ENCODE measurements around the gene LSM12. TPM values are rescaled to one million over a fixed set of nuclear protein-coding genes. Genes with fewer than 3 reads are reported as not detected.

The LSM12 gene
- total and polyA plus RNA-seq, 2 of the 8 experiments (the other 6 are each of a cell fraction or from before 2014, with no cell fraction given) = 69.8 to 142 TPM

GRCh38 chr17:43992641-43993040, 73.8 kb downstream of the LSM12 start:
- Histone ChIP-seq H3K56ac (replicated peaks; ENCODE audit: insufficient read length, low read depth, low read length) (no peak overlapping the region), H3K4ac (replicated peaks; ENCODE audit: insufficient read length, low read depth, low read length) (no peak overlapping the region), H2BK120ac (replicated peaks; ENCODE audit: low read depth, low read length) (no peak overlapping the region), H4K20me1 (replicated peaks in 1 of 2; ENCODE audit: control insufficient read depth in 1 of 2, insufficient read depth in 2 of 2, low read length in 2 of 2) (no peaks in the 10 kb centered on the region), H4K91ac (replicated peaks; ENCODE audit: insufficient read length, low read length) (no peak overlapping the region), H3K79me2 (ENCODE audit: control insufficient read depth in 1 of 2, insufficient read depth in 2 of 2, low read length in 2 of 2) (no peaks in the 10 kb centered on the region), H2BK15ac (ENCODE audit: low read length) (no peak overlapping the region), H3K27me3 (replicated peaks in 1 of 4; ENCODE audit: control insufficient read depth in 3 of 4, extremely low read depth in 1 of 4, insufficient read depth in 3 of 4, low read length in 3 of 4) (peaks cover 0 to 9% (median 4%) of the 10 kb centered on the region in 4 experiments; a peak in 5 of 7 replicates), H3K79me1 (ENCODE audit: low read depth, low read length) (no peaks in the 10 kb centered on the region), H3K23ac (ENCODE audit: insufficient read length) (no peak overlapping the region), H3K27ac (ENCODE audit: low read depth, low read length) (no peak overlapping the region), H3K18ac (ENCODE audit: extremely low read depth, low read length) (no peak overlapping the region), H4K5ac (ENCODE audit: insufficient read length, low read depth, low read length) (no peak overlapping the region), H2BK12ac (ENCODE audit: low read depth, low read length) (no peak overlapping the region), H2BK5ac (ENCODE audit: low read depth, low read length) (no peak overlapping the region), H3K9me3 (ENCODE audit: insufficient read depth in 2 of 2, low read depth in 1 of 2, low read length in 1 of 2) (no peaks in the 10 kb centered on the region), H2BK20ac (ENCODE audit: low read length) (no peak overlapping the region), H2AFZ (ENCODE audit: low read length) (no peak overlapping the region), H4K8ac (ENCODE audit: extremely low read depth, insufficient read depth, low read length) (no peak overlapping the region), H2AK5ac (ENCODE audit: low read depth, low read length) (no peak overlapping the region), H3K4me1 (replicated peaks in 1 of 4; ENCODE audit: control insufficient read depth in 3 of 4, insufficient read depth in 4 of 4, low read length in 3 of 4) (peaks cover 0 to 2% (median 0%) of the 10 kb centered on the region in 4 experiments; a peak in 2 of 7 replicates), H3K36me3 (ENCODE audit: control insufficient read depth in 2 of 4, insufficient read depth in 4 of 4, low read length in 3 of 4) (no peaks in the 10 kb centered on the region), H3K4me3 (ENCODE audit: extremely low read depth in 1 of 4, insufficient read depth in 2 of 4, low read depth in 3 of 4, low read length in 4 of 4) (no peak overlapping the region), H3K9ac (replicated peaks in 1 of 4; ENCODE audit: extremely low read depth in 1 of 4, low read depth in 3 of 4, low read length in 3 of 4) (no peak overlapping the region), H3K23me2 (ENCODE audit: low read depth, low read length) (no peaks in the 10 kb centered on the region; the same call in 1 of the 2 replicates), H3K14ac (ENCODE audit: insufficient read length) (no peak overlapping the region), H3K4me2 (ENCODE audit: insufficient read depth in 1 of 2, low read depth in 2 of 2, low read length in 2 of 2) (no peak overlapping the region)
- CTCF ChIA-PET (ENCODE audit: partially characterized antibody) = interaction anchor here (0.7 to 22.7 kb wide), 8 partner anchors 10 to 170 kb away, joined by 3 to 416 read pairs (median 6); partner anchors contain the start of genes NAGS and PPY
- POLR2A ChIA-PET (ENCODE audit: partially characterized antibody) = no interaction called here
- TF ChIP-seq CTCF (IDR thresholded peaks at IDR 0.05; ENCODE audit: control extremely low read depth in 1 of 3, insufficient read depth in 1 of 3, low read depth in 1 of 3, low read length in 3 of 3) = no peak
- TF ChIP-seq SP2 (IDR thresholded peaks at IDR 0.05; ENCODE audit: low read length) = no peak
- no peak for TF ChIP-seq BACH1 (IDR thresholded peaks at IDR 0.05; ENCODE audit: low read length)
- TF ChIP-seq SAP30 (IDR thresholded peaks at IDR 0.05; ENCODE audit: insufficient read depth, insufficient replicate concordance, low read length) = no peak
- no peak for TF ChIP-seq TEAD4 (IDR thresholded peaks at IDR 0.05; ENCODE audit: low read depth, low read length)
- no peak for TF ChIP-seq HDAC2 (IDR thresholded peaks at IDR 0.05; ENCODE audit: borderline replicate concordance in 1 of 2, low read depth in 2 of 2, low read length in 2 of 2)
- TF ChIP-seq RFX5 (IDR thresholded peaks at IDR 0.05; ENCODE audit: borderline replicate concordance, low read depth, low read length) = no peak
- no peak for TF ChIP-seq EGR1 (IDR thresholded peaks at IDR 0.05; ENCODE audit: borderline replicate concordance, low read depth, low read length)
- FAIRE-seq = no peak
- no peak for DNase-seq (ENCODE audit: low read depth in 1 of 2, low spot score in 2 of 2)
- WGBS, 2 experiments (ENCODE audit: extremely low coverage in 1 of 2, insufficient coverage in 1 of 2, insufficient read length in 1 of 2, insufficient replicate concordance in 2 of 2, low coverage in 1 of 2, low lambda C conversion rate in 2 of 2, missing lambda C conversion rate in 1 of 2) = 92% methylated on average over 13 of the region's 14 CpGs; no CpG with 5 or more reads in 1 of the 2 experiments

All from H1 (cell line).